SK-N-SH (cell line): ENCODE results near the gene SIRPD. TPM values are rescaled to one million over a fixed set of nuclear protein-coding genes. Genes with fewer than 3 reads are reported as not detected.

Experiments used
- CTCF ChIA-PET: fragments of 300-600, 350-600 bp; formaldehyde crosslinking; extraction: SDS; loops from one replicate; lab custom pipeline; 2021; lab: Yijun Ruan, JAX
- POLR2A ChIA-PET: fragments of 350-600 bp; sonication (Branson Sonifier 250); formaldehyde crosslinking; extraction: SDS; loops from one replicate; lab custom pipeline; 2020; ENCODE audit warnings: antibody characterized with exemption, inconsistent platforms; lab: Yijun Ruan, JAX
- DNase-seq: peaks from one replicate; pipeline ENCODE4 v3.0.0; 2012
- H2AFZ ChIP-seq: fragments of 200-600 bp; sonication (generic); 2 replicates; pipeline ENCODE4 v1.8.1; 2016; ENCODE audit warnings: antibody characterized with exemption, mild to moderate bottlenecking, low read depth
- H3F3A ChIP-seq: fragments of 200-600 bp; sonication (generic); replicated peaks from 2 replicates; pipeline ENCODE3; 2016; ENCODE audit warnings: antibody characterized with exemption, mild to moderate bottlenecking; ENCODE audit not compliant: insufficient read depth
- H3K27ac ChIP-seq, 2 experiments: fragments of 200-500 bp in 1 of 2; fragments of 200-600 bp in 1 of 2; sonication (Bioruptor generic) in 1 of 2; sonication (generic), shearing (Covaris generic) in 1 of 2; 2 replicates each; pipeline versions ENCODE4 v1.5.1 to v1.6.1; 2014 to 2016; ENCODE audit warnings: low read depth in 2 of 2, inconsistent platforms in 1 of 2, low read length in 1 of 2, mild to moderate bottlenecking in 1 of 2, mixed read lengths in 1 of 2
- H3K27me3 ChIP-seq: fragments of 200-600 bp; sonication (generic), shearing (Covaris generic); 2 replicates; pipeline ENCODE4 v1.6.1; 2016; ENCODE audit warnings: mixed run types; ENCODE audit not compliant: insufficient read depth
- H3K36me3 ChIP-seq, 2 experiments: fragments of 200-500 bp in 1 of 2; fragments of 200-600 bp in 1 of 2; sonication (Bioruptor generic) in 1 of 2; sonication (generic) in 1 of 2; replicated peaks in 1 of 2; 2 replicates each; pipeline versions ENCODE3 to v1.5.1; 2014 to 2016; ENCODE audit warnings: low read length in 1 of 2, mild to moderate bottlenecking in 1 of 2; ENCODE audit not compliant: insufficient read depth in 2 of 2, control insufficient read depth in 1 of 2
- H3K4me1 ChIP-seq, 2 experiments: fragments of 200-500 bp in 1 of 2; fragments of 200-600 bp in 1 of 2; sonication (Bioruptor generic) in 1 of 2; sonication (generic), shearing (Covaris generic) in 1 of 2; 2 replicates each; pipeline versions ENCODE4 v1.5.1 to v1.6.1; 2014 to 2016; ENCODE audit warnings: low read depth in 1 of 2, low read length in 1 of 2, mixed run types in 1 of 2; ENCODE audit not compliant: insufficient read depth in 2 of 2, control insufficient read depth in 1 of 2
- H3K4me2 ChIP-seq: fragments of 200-600 bp; sonication (generic), shearing (Covaris generic); 2 replicates; pipeline ENCODE4 v1.6.1; 2017; ENCODE audit warnings: mixed run types
- H3K4me3 ChIP-seq, 2 experiments: fragments of 200-500 bp in 1 of 2; fragments of 200-600 bp in 1 of 2; sonication (Bioruptor generic) in 1 of 2; sonication (generic), shearing (Covaris generic) in 1 of 2; 2 replicates each; pipeline versions ENCODE4 v1.5.1 to v1.8.1; 2014 to 2016; ENCODE audit warnings: low read depth in 2 of 2, inconsistent platforms in 1 of 2, low read length in 1 of 2, mild to moderate bottlenecking in 1 of 2, mixed read lengths in 1 of 2, moderate library complexity in 1 of 2
- H3K79me2 ChIP-seq: fragments of 200-600 bp; sonication (generic); 2 replicates; pipeline ENCODE4 v1.8.1; 2017; ENCODE audit warnings: mild to moderate bottlenecking; ENCODE audit not compliant: insufficient read depth
- H3K9ac ChIP-seq: fragments of 200-600 bp; sonication (generic); 2 replicates; pipeline ENCODE4 v1.6.1; 2017; ENCODE audit warnings: mixed run types
- H3K9me2 ChIP-seq: fragments of 200-600 bp; sonication (generic); 2 replicates; pipeline ENCODE4 v1.6.1; 2017; ENCODE audit warnings: mixed run types
- H3K9me3 ChIP-seq: fragments of 200-600 bp; sonication (generic); 2 replicates; pipeline ENCODE4 v1.6.1; 2017; ENCODE audit warnings: mixed run types, mild to moderate bottlenecking, moderate library complexity
- H4K20me1 ChIP-seq: fragments of 200-600 bp; sonication (generic); 2 replicates; pipeline ENCODE4 v1.6.1; 2017; ENCODE audit warnings: mild to moderate bottlenecking, mixed run types; ENCODE audit not compliant: insufficient read depth
- EP300 ChIP-seq, 2 experiments: IDR thresholded peaks; 2 replicates each; pipeline versions ENCODE4 v1.4.0 to v1.6.1; 2012; ENCODE audit warnings: borderline replicate concordance in 1 of 2, low read depth in 1 of 2, low read length in 1 of 2
- FOSL2 ChIP-seq: IDR thresholded peaks from 2 replicates; pipeline ENCODE4 v1.4.0; 2012; ENCODE audit warnings: low read depth, mild to moderate bottlenecking, moderate library complexity, borderline replicate concordance
- FOXM1 ChIP-seq: IDR thresholded peaks from 2 replicates; pipeline ENCODE4 v1.4.0; 2012; ENCODE audit warnings: low read depth, mild to moderate bottlenecking
- MEF2A ChIP-seq: IDR thresholded peaks from 2 replicates; pipeline ENCODE4 v1.4.0; 2012; ENCODE audit warnings: low read depth, borderline replicate concordance
- MXI1 ChIP-seq: IDR thresholded peaks from 2 replicates; pipeline ENCODE4 v1.6.1; 2012; ENCODE audit warnings: mild to moderate bottlenecking, low read depth, low read length, improper control_type of control experiment
- NFIC ChIP-seq: IDR thresholded peaks from 2 replicates; pipeline ENCODE4 v1.4.0; 2012; ENCODE audit warnings: borderline replicate concordance
- NRF1 ChIP-seq: IDR thresholded peaks from 2 replicates; pipeline ENCODE4 v1.6.1; 2012; ENCODE audit warnings: low read depth, mild to moderate bottlenecking, low read length
- POLR2AphosphoS5 ChIP-seq: IDR thresholded peaks from 2 replicates; pipeline ENCODE4 v1.6.1; 2012; ENCODE audit warnings: low read depth, low read length
- RAD21 ChIP-seq: IDR thresholded peaks from 2 replicates; pipeline ENCODE4 v1.6.1; 2012; ENCODE audit warnings: mild to moderate bottlenecking, low read length
- RXRA ChIP-seq: IDR thresholded peaks from 2 replicates; pipeline ENCODE4 v1.4.0; 2012; ENCODE audit warnings: low read depth, mild to moderate bottlenecking, borderline replicate concordance
- SMC3 ChIP-seq: IDR thresholded peaks from 2 replicates; pipeline ENCODE4 v1.6.1; 2012; ENCODE audit warnings: low read depth, low read length, improper control_type of control experiment
- TCF12 ChIP-seq: IDR thresholded peaks from 2 replicates; pipeline ENCODE4 v1.4.0; 2012
- YY1 ChIP-seq: IDR thresholded peaks from 2 replicates; pipeline ENCODE4 v1.4.0; 2012; ENCODE audit warnings: low read depth, mild to moderate bottlenecking
- WGBS: methylation state at CpG from one replicate; pipeline ENCODE4 v1.1.6; 2017; ENCODE audit warnings: low lambda C conversion rate; 5-methylcytosine and 5-hydroxymethylcytosine counted together
- polyA plus RNA-seq, 3 experiments: library from polyadenylated mRNA; depleted of rRNA; stranded (reverse); fragments of >200 nt; gene quantifications; 2 replicates each; pipeline ENCODE4 v1.2.3, GENCODE V29; 2012
- TF ChIP-seq, protein P1 (sequence below): fragments of 200-600 bp; sonication (generic); IDR thresholded peaks from 2 replicates; pipeline ENCODE4 v1.6.1; 2017; ENCODE audit warnings: antibody characterized with exemption, mild to moderate bottlenecking, moderate library complexity

SIRPD gene
- polyA plus RNA-seq, 1 of the 3 experiments (the other 2 are of a cell fraction), result not detected

DNA sequence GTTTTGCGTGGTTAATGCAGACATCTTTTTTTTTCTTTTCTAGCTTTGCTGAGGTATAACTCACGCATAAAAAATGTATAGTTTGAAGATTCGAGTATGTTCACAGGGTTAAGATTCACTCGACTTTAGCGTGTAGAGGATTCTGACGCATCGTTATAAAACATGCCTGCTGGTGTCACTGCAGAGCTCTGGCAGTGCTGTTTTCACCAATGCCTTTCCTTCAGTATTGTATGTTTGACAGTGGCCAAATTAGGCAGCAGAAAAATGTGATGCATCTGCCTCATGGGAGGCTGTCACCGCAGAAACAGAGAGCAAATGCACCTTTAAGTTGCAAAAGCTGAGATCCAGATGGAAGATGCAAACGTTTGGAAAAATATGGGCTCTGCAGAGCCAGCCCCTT lies 48.3 kb downstream of the SIRPD start:
- H3K36me3 ChIP-seq, result no peaks in the 10 kb centered on the region
- H3K79me2 ChIP-seq, result no peaks in the 10 kb centered on the region
- peaks cover 10% of the 10 kb centered on the region; the same call in 1 of the 2 replicates for H3K27me3 ChIP-seq
- H3K4me3 ChIP-seq, result no peak overlapping the region
- CTCF ChIA-PET, result interaction anchor here (0.9 to 2.7 kb wide), 10 partner anchors 9 to 293 kb away, joined by 3 to 15 read pairs (median 6); partner anchors contain the start of gene NSFL1C
- no peak overlapping the region for H3K4me2 ChIP-seq
- H3K9ac ChIP-seq, result no peak overlapping the region
- no peak overlapping the region; the same call in 1 of the 2 replicates for H2AFZ ChIP-seq
- no peaks in the 10 kb centered on the region for H3K9me2 ChIP-seq
- no peaks in the 10 kb centered on the region for H3K9me3 ChIP-seq
- H3K4me1 ChIP-seq, result no peaks in the 10 kb centered on the region
- H3F3A ChIP-seq, result no peaks in the 10 kb centered on the region
- peak; percentile 8 for DNase-seq
- no peaks in the 10 kb centered on the region for H4K20me1 ChIP-seq
- 9% methylated on average over 9 of the region's 9 CpGs for WGBS
- no peak overlapping the region for H3K27ac ChIP-seq
- POLR2A ChIA-PET, result no interaction called here
- no peak for TF ChIP-seq RXRA
- TF ChIP-seq NRF1, result no peak
- TF ChIP-seq, protein P1, sequence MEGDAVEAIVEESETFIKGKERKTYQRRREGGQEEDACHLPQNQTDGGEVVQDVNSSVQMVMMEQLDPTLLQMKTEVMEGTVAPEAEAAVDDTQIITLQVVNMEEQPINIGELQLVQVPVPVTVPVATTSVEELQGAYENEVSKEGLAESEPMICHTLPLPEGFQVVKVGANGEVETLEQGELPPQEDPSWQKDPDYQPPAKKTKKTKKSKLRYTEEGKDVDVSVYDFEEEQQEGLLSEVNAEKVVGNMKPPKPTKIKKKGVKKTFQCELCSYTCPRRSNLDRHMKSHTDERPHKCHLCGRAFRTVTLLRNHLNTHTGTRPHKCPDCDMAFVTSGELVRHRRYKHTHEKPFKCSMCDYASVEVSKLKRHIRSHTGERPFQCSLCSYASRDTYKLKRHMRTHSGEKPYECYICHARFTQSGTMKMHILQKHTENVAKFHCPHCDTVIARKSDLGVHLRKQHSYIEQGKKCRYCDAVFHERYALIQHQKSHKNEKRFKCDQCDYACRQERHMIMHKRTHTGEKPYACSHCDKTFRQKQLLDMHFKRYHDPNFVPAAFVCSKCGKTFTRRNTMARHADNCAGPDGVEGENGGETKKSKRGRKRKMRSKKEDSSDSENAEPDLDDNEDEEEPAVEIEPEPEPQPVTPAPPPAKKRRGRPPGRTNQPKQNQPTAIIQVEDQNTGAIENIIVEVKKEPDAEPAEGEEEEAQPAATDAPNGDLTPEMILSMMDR, result peak; percentile 58
- TF ChIP-seq MXI1, result peak; percentile 25; the same call in 1 of the 2 replicates
- peak; percentile 34; the same call in 1 of the 2 replicates for TF ChIP-seq SMC3
- TF ChIP-seq RAD21, result peak; percentile 58
- TF ChIP-seq EP300 (IDR thresholded peaks at IDR 0.05; ENCODE audit: borderline replicate concordance in 1 of 2, low read depth in 1 of 2, low read length in 1 of 2), result no peak

DNA sequence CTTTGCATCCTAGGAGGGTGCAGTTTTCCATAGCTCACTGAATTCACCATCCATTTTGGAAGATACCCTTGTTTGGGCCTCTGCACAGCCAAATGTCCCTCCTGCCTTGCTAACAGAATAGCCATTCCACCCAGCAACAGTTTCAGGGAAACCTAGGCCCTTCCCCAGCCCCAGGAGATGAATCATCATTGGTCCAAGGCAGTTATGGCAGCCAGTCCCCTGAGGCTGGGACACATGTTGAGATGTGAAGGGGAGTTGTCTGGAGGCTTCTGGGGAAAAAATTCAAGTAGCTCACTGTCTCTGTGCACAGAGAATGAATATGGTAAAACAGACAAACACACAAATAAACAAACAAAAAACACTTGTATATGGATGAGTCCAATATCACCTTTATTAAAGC lies 48.9 kb downstream of the SIRPD start:
- Histone ChIP-seq H3K36me3 (no peaks in the 10 kb centered on the region), H3K9ac (no peak overlapping the region), H3K9me2 (no peaks in the 10 kb centered on the region), H2AFZ (no peak overlapping the region; the same call in 1 of the 2 replicates), H3K4me1 (no peaks in the 10 kb centered on the region), H3K27me3 (peaks cover 10% of the 10 kb centered on the region; the same call in 1 of the 2 replicates), H3K4me2 (no peak overlapping the region), H3F3A (no peaks in the 10 kb centered on the region), H3K4me3 (no peak overlapping the region), H4K20me1 (no peaks in the 10 kb centered on the region), H3K27ac (no peak overlapping the region)
- no peak for DNase-seq
- POLR2A ChIA-PET, result no interaction called here
- TF ChIP-seq MEF2A (no peak), RAD21 (no peak), POLR2AphosphoS5 (no peak), FOSL2 (no peak), TCF12 (no peak), NFIC (no peak), NRF1 (no peak), FOXM1 (no peak), RXRA (no peak), YY1 (no peak)
- TF ChIP-seq, protein P1, result no peak
- TF ChIP-seq, all 33 proteins: peak for 0
- CTCF ChIA-PET, result interaction anchor here (0.7 to 2.7 kb wide), 11 partner anchors 9 to 294 kb away, joined by 3 to 15 read pairs (median 6); partner anchors contain the start of gene NSFL1C
- no peaks in the 10 kb centered on the region for H3K79me2 ChIP-seq
- no peaks in the 10 kb centered on the region for H3K9me3 ChIP-seq
